GM20000 (cell line): Measurements from ENCODE around the gene BCAR1.

Experiments used
- DNase-seq: peaks from one replicate; pipeline ENCODE4 v3.0.0; 2012; ENCODE audit warnings: low spot score
- TF ChIP-seq, protein P1 (sequence below): IDR thresholded peaks from 2 replicates; pipeline ENCODE4 v1.5.1; 2012; ENCODE audit warnings: mild to moderate bottlenecking, control low read depth; ENCODE audit errors: extremely low read depth, missing control alignments

Gene BCAR1

GRCh38 chr16:75257886-75258806 lies 6.7 kb upstream of the BCAR1 start:
- no peak for DNase-seq
- TF ChIP-seq, protein P1, sequence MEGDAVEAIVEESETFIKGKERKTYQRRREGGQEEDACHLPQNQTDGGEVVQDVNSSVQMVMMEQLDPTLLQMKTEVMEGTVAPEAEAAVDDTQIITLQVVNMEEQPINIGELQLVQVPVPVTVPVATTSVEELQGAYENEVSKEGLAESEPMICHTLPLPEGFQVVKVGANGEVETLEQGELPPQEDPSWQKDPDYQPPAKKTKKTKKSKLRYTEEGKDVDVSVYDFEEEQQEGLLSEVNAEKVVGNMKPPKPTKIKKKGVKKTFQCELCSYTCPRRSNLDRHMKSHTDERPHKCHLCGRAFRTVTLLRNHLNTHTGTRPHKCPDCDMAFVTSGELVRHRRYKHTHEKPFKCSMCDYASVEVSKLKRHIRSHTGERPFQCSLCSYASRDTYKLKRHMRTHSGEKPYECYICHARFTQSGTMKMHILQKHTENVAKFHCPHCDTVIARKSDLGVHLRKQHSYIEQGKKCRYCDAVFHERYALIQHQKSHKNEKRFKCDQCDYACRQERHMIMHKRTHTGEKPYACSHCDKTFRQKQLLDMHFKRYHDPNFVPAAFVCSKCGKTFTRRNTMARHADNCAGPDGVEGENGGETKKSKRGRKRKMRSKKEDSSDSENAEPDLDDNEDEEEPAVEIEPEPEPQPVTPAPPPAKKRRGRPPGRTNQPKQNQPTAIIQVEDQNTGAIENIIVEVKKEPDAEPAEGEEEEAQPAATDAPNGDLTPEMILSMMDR: no peak

DNA sequence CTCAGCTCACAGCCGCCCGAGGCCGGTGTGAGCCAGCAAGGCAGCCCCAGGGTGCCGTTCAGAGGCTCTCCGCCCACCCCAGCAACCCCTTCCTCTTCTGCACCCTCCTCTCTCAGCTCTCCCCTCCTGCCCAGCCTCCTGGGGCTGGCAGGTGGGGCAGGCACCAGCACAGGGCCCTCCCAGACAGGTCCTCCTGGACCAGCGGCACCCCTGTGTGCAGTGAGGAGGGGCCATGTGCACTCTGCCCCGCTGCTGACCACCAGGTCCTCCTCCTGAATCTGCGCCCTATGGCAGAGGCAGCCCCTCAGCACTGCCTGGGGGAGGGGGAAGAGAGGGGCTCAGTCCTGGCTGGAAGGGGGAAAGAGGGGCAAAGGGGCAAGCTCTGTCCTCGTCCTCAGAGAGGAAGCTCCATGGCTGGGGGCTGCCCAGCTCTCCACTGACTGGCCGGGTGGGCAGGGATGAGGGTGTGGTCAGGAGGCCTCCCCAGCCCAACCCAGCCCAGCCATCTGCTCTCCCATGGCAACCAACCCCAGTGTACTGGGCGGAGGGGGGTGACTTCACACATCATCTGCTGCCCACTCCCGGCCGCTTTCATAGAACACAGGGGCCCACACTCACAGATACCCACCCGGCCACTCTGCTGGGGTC lies 5.4 kb upstream of the BCAR1 start:
- TF ChIP-seq, protein P1: no peak
- DNase-seq: no peak

DNA sequence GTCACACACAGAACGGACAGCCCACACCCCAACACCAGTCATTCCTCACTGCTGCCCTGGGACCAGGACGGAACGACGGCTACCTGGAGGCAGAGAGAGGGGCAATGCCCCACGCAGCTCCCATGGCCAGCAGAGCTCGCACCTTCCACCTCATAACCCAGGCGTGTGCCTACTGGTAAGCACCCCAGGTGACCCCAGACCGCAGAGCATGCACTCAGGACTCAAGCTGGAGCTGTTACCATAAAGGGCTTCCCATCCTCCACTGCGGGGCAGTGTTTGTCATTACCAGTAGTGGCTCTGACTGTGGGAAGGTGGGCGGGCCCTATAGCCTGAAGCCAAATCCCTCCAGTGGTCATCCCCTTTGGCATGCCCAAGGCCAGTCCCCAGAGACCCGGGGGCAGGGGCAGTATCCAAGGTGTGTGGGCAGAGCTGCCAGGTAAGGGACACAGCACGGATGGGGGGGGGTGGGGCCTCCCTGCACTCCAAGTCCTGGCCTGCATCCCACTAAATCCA lies 4.7 kb upstream of the BCAR1 start:
- no peak for DNase-seq
- TF ChIP-seq, protein P1: no peak

GRCh38 chr16:75254359-75254837 lies 3.0 kb upstream of the BCAR1 start:
- TF ChIP-seq, protein P1: no peak
- DNase-seq: no peak

GRCh38 chr16:75252946-75253911 lies 1.8 kb upstream of the BCAR1 start:
- TF ChIP-seq, protein P1: no peak

DNA sequence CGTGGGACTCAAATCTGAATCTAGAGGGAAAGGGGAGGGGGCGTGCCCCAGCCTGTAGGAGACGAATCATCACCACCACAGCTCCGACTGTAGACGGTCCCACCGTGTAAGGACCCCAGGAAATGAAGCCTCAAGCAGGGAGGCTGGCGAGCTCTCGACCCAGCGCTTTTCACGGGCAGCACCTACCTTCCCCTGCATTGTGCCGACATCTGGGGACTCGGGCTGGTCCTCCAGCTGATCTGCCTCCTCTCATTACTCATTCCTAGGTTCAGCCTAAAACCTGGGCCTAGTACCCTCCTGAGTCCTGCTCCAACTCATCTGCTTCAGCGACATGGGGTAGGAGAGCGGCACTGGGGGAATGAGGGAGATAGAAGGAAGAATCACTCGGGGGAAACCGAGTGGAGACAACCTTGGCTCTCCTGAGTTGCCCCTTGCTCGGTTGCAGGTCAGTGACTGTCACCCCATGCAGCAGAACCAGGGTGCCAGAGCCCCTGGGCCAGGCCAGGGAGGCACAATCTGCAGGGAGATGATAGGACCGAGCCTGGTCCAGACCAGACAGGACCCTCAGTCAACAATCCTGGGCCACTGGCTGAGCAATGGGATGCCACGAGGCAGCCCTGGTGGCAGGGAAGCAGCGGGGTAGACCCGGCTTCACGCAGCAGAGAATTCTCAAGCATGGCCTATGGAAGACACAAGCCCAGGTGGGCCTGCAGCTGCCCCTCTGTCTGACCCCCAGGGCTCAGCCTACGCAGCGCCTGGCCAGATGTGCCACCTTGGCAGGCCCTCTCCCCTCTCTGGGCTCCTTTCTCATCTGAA lies 833 bp upstream of the BCAR1 start:
- no peak for DNase-seq
- TF ChIP-seq, protein P1: no peak

More at GRCh38 chr16:75252946-75253911, 1.8 kb upstream of the BCAR1 start:
- DNase-seq: no peak
